Liver (tissue), 3 donors: ENCODE data around the gene SH2D3C.

Experiments used
- CTCF ChIP-seq: fragments of 150-350 bp; IDR thresholded peaks from 2 replicates; pipeline ENCODE4 v1.5.1; 2017; ENCODE audit warnings: improper control_type of control experiment, low read depth, low read length; ENCODE audit not compliant: missing input control
- GABPA ChIP-seq, 2 donors: IDR thresholded peaks in 1 of 2; conservative IDR thresholded peaks in 1 of 2; 2 replicates each; pipeline ENCODE4 v1.6.1; 2016; ENCODE audit warnings: antibody characterized with exemption in 2 of 2, mild to moderate bottlenecking in 1 of 2, moderate library complexity in 1 of 2
- JUND ChIP-seq, 2 donors: IDR thresholded peaks; 2 replicates each; pipeline ENCODE4 v1.6.1; 2016; ENCODE audit warnings: antibody characterized with exemption in 2 of 2
- REST ChIP-seq: IDR thresholded peaks from 2 replicates; pipeline ENCODE4 v1.6.1; 2016; ENCODE audit warnings: antibody characterized with exemption, mild to moderate bottlenecking
- RXRA ChIP-seq, 2 donors: IDR thresholded peaks; 2 replicates each; pipeline ENCODE4 v1.6.1; 2017 to 2018; ENCODE audit warnings: antibody characterized with exemption in 2 of 2, mild to moderate bottlenecking in 1 of 2
- TAF1 ChIP-seq: conservative IDR thresholded peaks from 2 replicates; pipeline ENCODE4 v1.6.1; 2016; ENCODE audit warnings: antibody characterized with exemption, mild to moderate bottlenecking
- YY1 ChIP-seq: IDR thresholded peaks from 2 replicates; pipeline ENCODE4 v1.6.1; 2016; ENCODE audit warnings: antibody characterized with exemption, mild to moderate bottlenecking
- donor health status: healthy.
- donor health status: healthy.

DNA sequence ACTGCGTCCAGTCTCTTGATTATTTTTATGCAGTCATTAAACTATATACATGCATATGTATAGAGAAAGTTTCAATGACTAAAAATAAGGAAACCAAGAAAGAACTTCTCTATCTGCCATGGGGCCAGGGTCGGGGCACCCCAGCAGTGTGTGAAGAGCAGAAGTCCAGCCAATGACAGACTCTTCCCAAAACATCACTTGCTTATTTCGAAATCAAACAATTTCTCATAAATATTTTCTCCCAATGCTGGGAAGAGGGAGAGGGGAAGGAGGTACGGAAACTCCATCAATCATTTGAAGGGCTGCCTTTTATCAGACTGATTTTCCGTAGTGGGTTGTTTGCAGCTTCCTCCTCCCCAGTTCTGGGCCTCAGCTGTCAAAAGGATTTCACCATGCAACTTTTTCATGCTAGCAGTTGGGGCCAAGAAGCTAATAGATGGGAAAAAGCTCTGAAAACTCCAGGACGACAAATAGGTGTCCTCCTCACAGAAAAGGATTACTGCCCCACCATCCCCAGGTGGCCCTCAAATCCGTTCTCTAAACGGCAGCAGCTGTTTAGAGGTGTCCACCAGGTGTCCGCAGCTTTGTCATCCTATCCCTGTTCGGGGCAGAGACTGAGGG lies 23.6 kb upstream of the SH2D3C start:
- TF ChIP-seq CTCF (peak; percentile 13), JUND (IDR thresholded peaks at IDR 0.05) (no peak), YY1 (no peak), REST (no peak), TAF1 (no peak), GABPA (IDR thresholded peaks at IDR 0.05 in 1 of 2, conservative IDR thresholded peaks at IDR 0.05 in 1 of 2) (no peak), RXRA (IDR thresholded peaks at IDR 0.05) (peak in 1 of 2 donors; percentile 59)
